DMS153 treated with DMSO at 0.1 percent for 48 hours (cell line): ENCODE data around the gene ARL3.

ENCODE experiments used
- DNase-seq: peaks from one replicate; lab custom pipeline; 2025; ENCODE audit not compliant: unreplicated experiment; lab: John Stamatoyannopoulos, UW

The ARL3 gene

GRCh38 chr10:102653060-102653459, 61.1 kb downstream of the ARL3 start:
- no peak for DNase-seq

GRCh38 chr10:102652170-102652916, 61.9 kb downstream of the ARL3 start:
- DNase-seq, result no peak

GRCh38 chr10:102651455-102652169, 62.6 kb downstream of the ARL3 start:
- DNase-seq, result no peak

GRCh38 chr10:102650655-102651454, 63.3 kb downstream of the ARL3 start:
- no peak for DNase-seq

GRCh38 chr10:102649797-102650654, 64.2 kb downstream of the ARL3 start:
- no peak for DNase-seq

GRCh38 chr10:102648889-102649796, 65.1 kb downstream of the ARL3 start:
- DNase-seq, result no peak

GRCh38 chr10:102648269-102648888, 65.8 kb downstream of the ARL3 start:
- no peak for DNase-seq

GRCh38 chr10:102647443-102648268, 66.5 kb downstream of the ARL3 start:
- no peak for DNase-seq

- DNase-seq, result no peak
Measured at GRCh38 chr10:102646610-102647442, 67.4 kb downstream of the ARL3 start.

- peak; percentile 61 for DNase-seq
Measured at GRCh38 chr10:102645741-102646609, 68.2 kb downstream of the ARL3 start.

GRCh38 chr10:102645388-102645740, 68.8 kb downstream of the ARL3 start:
- DNase-seq, result peak; percentile 61

GRCh38 chr10:102644646-102645387, 69.4 kb downstream of the ARL3 start:
- peak; percentile 49 for DNase-seq

GRCh38 chr10:102644066-102644645, 70.0 kb downstream of the ARL3 start, which contains the start of gene TRIM8:
Gene TRIM8, plus strand, starts transcription at chr10:102644479. Its CDS starts 139 bp downstream, at chr10:102644618.
- DNase-seq, result peak; percentile 26

GRCh38 chr10:102643336-102644065, 70.7 kb downstream of the ARL3 start:
- DNase-seq, result peak; percentile 26
